DND-41 (cell line): ENCODE data around the gene BMP5.

ENCODE experiments used
- EZH2 ChIP-seq: IDR thresholded peaks from 3 replicates; pipeline ENCODE4 v1.6.1; 2012; ENCODE audit warnings: borderline replicate concordance, low read depth, mild to moderate bottlenecking, moderate library complexity, low read length, inconsistent platforms; ENCODE audit not compliant: severe bottlenecking
- TF ChIP-seq, protein P1 (sequence below): IDR thresholded peaks from 2 replicates; pipeline ENCODE4 v1.5.1; 2012; ENCODE audit warnings: borderline replicate concordance, low read length, moderate library complexity, mild to moderate bottlenecking; ENCODE audit not compliant: poor library complexity, severe bottlenecking; ENCODE audit errors: extremely low read depth

DNA sequence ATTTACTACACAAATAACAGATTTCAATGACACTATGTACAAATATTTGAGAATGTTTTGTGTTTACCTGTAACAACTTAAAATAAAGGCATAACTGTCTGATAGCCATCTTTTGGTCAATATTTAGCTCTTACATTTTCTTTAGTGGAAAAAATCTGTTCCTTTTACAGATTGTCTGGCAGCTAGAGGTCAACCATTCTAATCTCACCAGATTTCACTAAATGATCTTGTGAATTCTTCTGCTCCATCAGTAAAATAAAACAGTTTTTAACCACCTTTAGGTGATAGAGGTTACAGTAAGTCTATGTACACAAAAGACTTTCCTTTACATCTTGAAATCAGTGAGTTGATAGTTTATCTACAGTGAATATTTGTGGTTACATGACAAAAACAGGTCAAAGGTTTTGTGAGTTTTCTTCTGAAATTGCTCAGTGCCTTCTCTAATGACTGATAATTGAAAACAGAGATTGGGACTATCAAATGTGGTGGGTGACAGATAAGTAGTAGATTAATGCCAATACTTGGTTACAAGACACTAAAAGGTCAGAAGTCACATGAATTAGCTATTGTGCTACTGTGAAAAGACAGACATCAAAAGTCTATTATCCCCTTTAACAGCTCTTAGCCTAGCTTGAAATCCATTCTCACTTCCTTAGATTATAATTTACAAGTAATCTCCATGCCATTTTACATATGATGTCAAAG lies 47.4 kb downstream of the BMP5 start:
- TF ChIP-seq EZH2 = no peak
- TF ChIP-seq, protein P1, sequence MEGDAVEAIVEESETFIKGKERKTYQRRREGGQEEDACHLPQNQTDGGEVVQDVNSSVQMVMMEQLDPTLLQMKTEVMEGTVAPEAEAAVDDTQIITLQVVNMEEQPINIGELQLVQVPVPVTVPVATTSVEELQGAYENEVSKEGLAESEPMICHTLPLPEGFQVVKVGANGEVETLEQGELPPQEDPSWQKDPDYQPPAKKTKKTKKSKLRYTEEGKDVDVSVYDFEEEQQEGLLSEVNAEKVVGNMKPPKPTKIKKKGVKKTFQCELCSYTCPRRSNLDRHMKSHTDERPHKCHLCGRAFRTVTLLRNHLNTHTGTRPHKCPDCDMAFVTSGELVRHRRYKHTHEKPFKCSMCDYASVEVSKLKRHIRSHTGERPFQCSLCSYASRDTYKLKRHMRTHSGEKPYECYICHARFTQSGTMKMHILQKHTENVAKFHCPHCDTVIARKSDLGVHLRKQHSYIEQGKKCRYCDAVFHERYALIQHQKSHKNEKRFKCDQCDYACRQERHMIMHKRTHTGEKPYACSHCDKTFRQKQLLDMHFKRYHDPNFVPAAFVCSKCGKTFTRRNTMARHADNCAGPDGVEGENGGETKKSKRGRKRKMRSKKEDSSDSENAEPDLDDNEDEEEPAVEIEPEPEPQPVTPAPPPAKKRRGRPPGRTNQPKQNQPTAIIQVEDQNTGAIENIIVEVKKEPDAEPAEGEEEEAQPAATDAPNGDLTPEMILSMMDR = no peak
